H9 (cell line): Measurements from ENCODE around the gene ING1. TPM values are rescaled to one million over a fixed set of nuclear protein-coding genes. Genes with fewer than 3 reads are reported as not detected.

Source experiments
- DNase-seq: peaks from one replicate; pipeline ENCODE4 v3.0.0-alpha.2; 2017
- H2AFZ ChIP-seq: one replicate; pipeline ENCODE4 v1.6.1; 2013; ENCODE audit warnings: mild to moderate bottlenecking, low read length, control low read depth, moderate library complexity
- H2AK5ac ChIP-seq: 2 replicates; pipeline ENCODE4 v1.6.1; 2013; ENCODE audit warnings: low read length, control low read depth, mixed read lengths; ENCODE audit not compliant: insufficient read length
- H2BK120ac ChIP-seq: one replicate; pipeline ENCODE4 v1.6.1; 2013; ENCODE audit warnings: low read depth, mild to moderate bottlenecking, low read length, control low read depth, inconsistent platforms; ENCODE audit not compliant: poor library complexity, severe bottlenecking
- H2BK12ac ChIP-seq: 2 replicates; pipeline ENCODE4 v1.6.1; 2013; ENCODE audit warnings: low read length, control low read depth, mixed read lengths, low read depth; ENCODE audit not compliant: insufficient read length
- H2BK15ac ChIP-seq: 2 replicates; pipeline ENCODE4 v1.6.1; 2013; ENCODE audit warnings: low read depth, low read length, control low read depth
- H2BK20ac ChIP-seq: one replicate; pipeline ENCODE4 v1.6.1; 2013; ENCODE audit warnings: low read depth, mild to moderate bottlenecking, low read length, control low read depth, inconsistent platforms; ENCODE audit not compliant: poor library complexity, severe bottlenecking
- H2BK5ac ChIP-seq: 2 replicates; pipeline ENCODE4 v1.6.1; 2013; ENCODE audit warnings: low read length, control low read depth, mixed read lengths; ENCODE audit not compliant: insufficient read length
- H3K14ac ChIP-seq: 2 replicates; pipeline ENCODE4 v1.6.1; 2013; ENCODE audit warnings: low read length, control low read depth; ENCODE audit not compliant: insufficient read depth
- H3K18ac ChIP-seq: 2 replicates; pipeline ENCODE4 v1.6.1; 2013; ENCODE audit warnings: low read depth, mild to moderate bottlenecking, mixed read lengths, low read length, control low read depth; ENCODE audit not compliant: insufficient read length
- H3K23ac ChIP-seq: 2 replicates; pipeline ENCODE4 v1.6.1; 2013; ENCODE audit warnings: low read length, control low read depth, mixed read lengths, low read depth; ENCODE audit not compliant: insufficient read length
- H3K23me2 ChIP-seq: 2 replicates; pipeline ENCODE4 v1.6.1; 2013; ENCODE audit warnings: low read depth, mild to moderate bottlenecking, mixed read lengths, low read length, control low read depth; ENCODE audit not compliant: insufficient read length, poor library complexity, severe bottlenecking
- H3K27ac ChIP-seq: 2 replicates; pipeline ENCODE4 v1.5.1; 2013; ENCODE audit warnings: low read length, control low read depth, mixed read lengths, low read depth; ENCODE audit not compliant: insufficient read length
- H3K27me3 ChIP-seq: 2 replicates; pipeline ENCODE4 v1.6.1; 2013; ENCODE audit warnings: low read length, control low read depth, inconsistent platforms; ENCODE audit not compliant: insufficient read depth
- H3K4ac ChIP-seq: 2 replicates; pipeline ENCODE4 v1.6.1; 2013; ENCODE audit warnings: low read depth, mild to moderate bottlenecking, control low read depth, inconsistent platforms, low read length, moderate library complexity
- H3K4me1 ChIP-seq: 2 replicates; pipeline ENCODE4 v1.6.1; 2013; ENCODE audit warnings: low read length, control low read depth, inconsistent platforms; ENCODE audit not compliant: insufficient read depth
- H3K4me2 ChIP-seq: 2 replicates; pipeline ENCODE4 v1.6.1; 2013; ENCODE audit warnings: low read length, control low read depth, mixed read lengths; ENCODE audit not compliant: insufficient read length, insufficient read depth
- H3K56ac ChIP-seq: 2 replicates; pipeline ENCODE4 v1.6.1; 2013; ENCODE audit warnings: low read depth, mild to moderate bottlenecking, mixed read lengths, low read length, control low read depth; ENCODE audit not compliant: insufficient read length
- H3K79me1 ChIP-seq: 2 replicates; pipeline ENCODE4 v1.6.1; 2013; ENCODE audit warnings: low read depth, mild to moderate bottlenecking, moderate library complexity, low read length, control low read depth, inconsistent platforms; ENCODE audit not compliant: insufficient read depth, poor library complexity, severe bottlenecking
- H3K79me2 ChIP-seq: 2 replicates; pipeline ENCODE4 v1.6.1; 2013; ENCODE audit warnings: low read length, control low read depth, inconsistent platforms; ENCODE audit not compliant: insufficient read depth
- H3K9ac ChIP-seq: 2 replicates; pipeline ENCODE4 v1.6.1; 2013; ENCODE audit warnings: low read length, control low read depth, mixed read lengths; ENCODE audit not compliant: insufficient read length; ENCODE audit errors: extremely low read depth
- H3K9me3 ChIP-seq: one replicate; pipeline ENCODE4 v1.6.1; 2013; ENCODE audit warnings: low read depth, low read length, inconsistent platforms; ENCODE audit not compliant: control insufficient read depth
- H3T11ph ChIP-seq: one replicate; pipeline ENCODE4 v1.6.1; 2013; ENCODE audit warnings: mild to moderate bottlenecking, low read length, control low read depth, inconsistent platforms
- H4K20me1 ChIP-seq: one replicate; pipeline ENCODE4 v1.6.1; 2013; ENCODE audit not compliant: control insufficient read depth, insufficient read length, insufficient read depth
- H4K5ac ChIP-seq: 2 replicates; pipeline ENCODE4 v1.6.1; 2013; ENCODE audit warnings: low read depth, mild to moderate bottlenecking, mixed read lengths, low read length, control low read depth; ENCODE audit not compliant: insufficient read length
- H4K8ac ChIP-seq: replicated peaks from 2 replicates; pipeline ENCODE4 v1.6.1; 2013; ENCODE audit warnings: low read length, control low read depth, mixed read lengths, low read depth; ENCODE audit not compliant: insufficient read length
- H4K91ac ChIP-seq: 2 replicates; pipeline ENCODE4 v1.6.1; 2013; ENCODE audit warnings: low read depth, mild to moderate bottlenecking, moderate library complexity, mixed read lengths, low read length, control low read depth; ENCODE audit not compliant: insufficient read length
- H3K27ac Mint-ChIP-seq, 3 experiments: 2 replicates in 2 of 3; 3 replicates in 1 of 3; pipeline ENCODE4 v1.8.0; 2020 to 2021; ENCODE audit warnings: mixed read lengths in 3 of 3, mild to moderate bottlenecking in 1 of 3, moderate library complexity in 1 of 3
- H3K27me3 Mint-ChIP-seq: 2 replicates; pipeline ENCODE4 v1.8.0; 2021; ENCODE audit warnings: low read depth, mild to moderate bottlenecking, moderate library complexity, mixed read lengths
- H3K36me3 Mint-ChIP-seq, 3 experiments: 2 replicates in 2 of 3; 3 replicates in 1 of 3; pipeline ENCODE4 v1.8.0; 2020 to 2021; ENCODE audit warnings: low read depth in 3 of 3, mixed read lengths in 3 of 3; ENCODE audit not compliant: insufficient read depth in 1 of 3
- H3K4me1 Mint-ChIP-seq, 2 experiments: 2 replicates each; pipeline ENCODE4 v1.8.0; 2020; ENCODE audit warnings: mixed read lengths in 2 of 2
- H3K4me3 Mint-ChIP-seq, 2 experiments: 2 replicates in 1 of 2; 3 replicates in 1 of 2; pipeline ENCODE4 v1.8.0; 2020 to 2021; ENCODE audit warnings: mild to moderate bottlenecking in 2 of 2, mixed read lengths in 2 of 2, moderate library complexity in 1 of 2
- H3K9me3 Mint-ChIP-seq, 2 experiments: 2 replicates in 1 of 2; 3 replicates in 1 of 2; pipeline ENCODE4 v1.8.0; 2020; ENCODE audit warnings: mild to moderate bottlenecking in 2 of 2, mixed read lengths in 2 of 2, moderate library complexity in 1 of 2
- CTCF ChIP-seq: fragments of 200-600 bp; sonication (generic); conservative IDR thresholded peaks from 3 replicates; pipeline ENCODE4 v1.8.0; 2021; ENCODE audit warnings: antibody characterized with exemption, mild to moderate bottlenecking
- WGBS: extraction: QIAGEN DNeasy Blood & Tissue Kit; methylation state at CpG from one replicate; pipeline ENCODE4 v1.1.7; 2013; ENCODE audit warnings: missing lambda C conversion rate, low lambda C conversion rate, mixed read lengths; ENCODE audit not compliant: insufficient read length; ENCODE audit errors: extremely low coverage; 5-methylcytosine and 5-hydroxymethylcytosine counted together
- total RNA-seq: library from RNA; stranded (reverse); gene quantifications from 2 replicates; pipeline ENCODE4 v1.2.1, GENCODE V29; 2021

ING1 gene
- total RNA-seq, 1 experiment from 2014 or later = 17.3 TPM

- Histone ChIP-seq H3K27ac (no peak overlapping the region), H2BK12ac (no peak overlapping the region), H2BK20ac (no peak overlapping the region), H3K9ac (no peak overlapping the region), H4K20me1 (no peaks in the 10 kb centered on the region), H4K91ac (no peak overlapping the region), H3K27me3 (no peaks in the 10 kb centered on the region), H3T11ph (no peak overlapping the region), H3K9me3 (peaks cover 7% of the 10 kb centered on the region), H2AK5ac (no peak overlapping the region), H2BK15ac (no peak overlapping the region), H3K4me1 (no peaks in the 10 kb centered on the region), H3K18ac (no peak overlapping the region), H3K23me2 (no peaks in the 10 kb centered on the region), H3K14ac (no peak overlapping the region), H3K23ac (no peak overlapping the region), H3K79me1 (no peaks in the 10 kb centered on the region), H3K79me2 (no peaks in the 10 kb centered on the region), H3K56ac (no peak overlapping the region), H2AFZ (no peak overlapping the region), H3K4ac (no peak overlapping the region), H4K5ac (no peak overlapping the region), H4K8ac (no peak overlapping the region), H3K4me2 (no peak overlapping the region), H2BK120ac (no peak overlapping the region), H2BK5ac (no peak overlapping the region)
- Mint-ChIP-seq H3K27ac (no peak overlapping the region), H3K4me1 (no peaks in the 10 kb centered on the region), H3K9me3 (peaks cover 22 to 24% of the 10 kb centered on the region in 2 experiments), H3K36me3 (peaks cover 15 to 22% (median 18%) of the 10 kb centered on the region in 3 experiments), H3K4me3 (no peak overlapping the region), H3K27me3 (no peaks in the 10 kb centered on the region)
- WGBS = no CpG with 5 or more reads among the region's 5 CpGs
- DNase-seq = no peak
- no peak for TF ChIP-seq CTCF
These were observed 21.1 kb downstream of the ING1 start for GRCh38 chr13:110734561-110734960.
